GM13976 (cell line): ENCODE measurements around the gene TTYH1.
"Not testable (repeated sequence)": the region's sequence is repeated elsewhere in the genome, so short reads cannot be mapped to it uniquely, and the experiment has no call there.

ENCODE experiments used
- DNase-seq: peaks from one replicate; pipeline ENCODE4 v3.0.0; 2012; ENCODE audit warnings: low spot score
- CTCF ChIP-seq: IDR thresholded peaks from 2 replicates; pipeline ENCODE4 v1.5.1; 2012; ENCODE audit warnings: borderline replicate concordance, mild to moderate bottlenecking; ENCODE audit not compliant: insufficient read depth; ENCODE audit errors: extremely low read depth, missing control alignments, control extremely low read depth
- in situ Hi-C: fragments of 300-500 bp; cut with MboI; formaldehyde crosslinking; loops from one replicate; pipeline ENCODE4 v1.12.0; 2022; ENCODE audit warnings: low sequenced_read_pairs, mixed read lengths, inconsistent platforms; ENCODE audit not compliant: unreplicated experiment

TTYH1 gene

GRCh38 chr19:54415208-54415900, at the start of gene TTYH1:
Gene TTYH1, plus strand, starts transcription at chr19:54415464. Its CDS starts 89 bp downstream, at chr19:54415553.
- in situ Hi-C loops = no loop called here
- peak; percentile 73 for DNase-seq

GRCh38 chr19:54365798-54366197, 49.5 kb upstream of the TTYH1 start:
- in situ Hi-C loops = not testable (repeated sequence)

More at GRCh38 chr19:54415208-54415900, at the start of gene TTYH1:
- peak; percentile 20 for TF ChIP-seq CTCF

GRCh38 chr19:54366811-54367210, 48.5 kb upstream of the TTYH1 start:
- TF ChIP-seq CTCF = no peak

More at GRCh38 chr19:54365798-54366197, 49.5 kb upstream of the TTYH1 start:
- not testable (repeated sequence) for DNase-seq

GRCh38 chr19:54369082-54369687, 46.1 kb upstream of the TTYH1 start:
- no peak for DNase-seq
- TF ChIP-seq CTCF = no peak
- in situ Hi-C loops = no loop called here

More at GRCh38 chr19:54366811-54367210, 48.5 kb upstream of the TTYH1 start:
- in situ Hi-C loops = no loop called here
- no peak for DNase-seq

- DNase-seq, in situ Hi-C loops: not testable (repeated sequence)
Measured at GRCh38 chr19:54369688-54370433, 45.4 kb upstream of the TTYH1 start.

GRCh38 chr19:54370434-54370796, 44.8 kb upstream of the TTYH1 start:
- in situ Hi-C loops, DNase-seq: not testable (repeated sequence)

- in situ Hi-C loops, DNase-seq: not testable (repeated sequence)
Measured at GRCh38 chr19:54371453-54371852, 43.8 kb upstream of the TTYH1 start.

- no peak for TF ChIP-seq CTCF
- no peak for DNase-seq
- in situ Hi-C loops = no loop called here
Measured at GRCh38 chr19:54373781-54374631, 41.3 kb upstream of the TTYH1 start.

GRCh38 chr19:54375181-54375938, 39.9 kb upstream of the TTYH1 start:
- in situ Hi-C loops, DNase-seq: not testable (repeated sequence)
